ENCODE results near the gene ACOXL.
"Not testable (repeated sequence)": the region's sequence is repeated elsewhere in the genome, so short reads cannot be mapped to it uniquely, and the experiment has no call there.

The ACOXL gene

GRCh38 chr2:110852051-110852450, 119.7 kb downstream of the ACOXL start:
- DNase-seq (ENCODE audit: low read depth, low spot score) = no peak
- no peak overlapping the region for H3K4me3 ChIP-seq (ENCODE audit: low read depth, low read length)
- ChIA-PET CTCF (interaction anchor here (2.3 kb wide), 1 partner anchor 9 kb away, joined by 5 read pairs; no protein-coding TSS in a partner anchor), POLR2A (no interaction called here)
- no peak for TF ChIP-seq CTCF (IDR thresholded peaks at IDR 0.05; ENCODE audit: insufficient read depth, low read length, missing control alignments)

GRCh38 chr2:110852541-110853263, 120.3 kb downstream of the ACOXL start:
- DNase-seq (ENCODE audit: low read depth, low spot score) = no peak
- CTCF ChIA-PET = interaction anchor here (0.7 to 2.3 kb wide), 3 partner anchors 8 to 41 kb away, joined by 3 to 5 read pairs (median 3); no protein-coding TSS in a partner anchor
- TF ChIP-seq CTCF (IDR thresholded peaks at IDR 0.05; ENCODE audit: insufficient read depth, low read length, missing control alignments) = no peak

GRCh38 chr2:110853516-110853915, 121.1 kb downstream of the ACOXL start:
- peak; percentile 46 for TF ChIP-seq CTCF (IDR thresholded peaks at IDR 0.05; ENCODE audit: insufficient read depth, low read length, missing control alignments)
- H3K4me3 ChIP-seq (ENCODE audit: low read depth, low read length) = no peak overlapping the region
- CTCF ChIA-PET = interaction anchor here (0.6 to 2.3 kb wide), 5 partner anchors 7 to 211 kb away, joined by 3 to 5 read pairs (median 3); no protein-coding TSS in a partner anchor
- POLR2A ChIA-PET = no interaction called here
- no peak for DNase-seq (ENCODE audit: low read depth, low spot score)

More at GRCh38 chr2:110852541-110853263, 120.3 kb downstream of the ACOXL start:
- POLR2A ChIA-PET = no interaction called here
- no peak overlapping the region for H3K4me3 ChIP-seq (ENCODE audit: low read depth, low read length)

DNA sequence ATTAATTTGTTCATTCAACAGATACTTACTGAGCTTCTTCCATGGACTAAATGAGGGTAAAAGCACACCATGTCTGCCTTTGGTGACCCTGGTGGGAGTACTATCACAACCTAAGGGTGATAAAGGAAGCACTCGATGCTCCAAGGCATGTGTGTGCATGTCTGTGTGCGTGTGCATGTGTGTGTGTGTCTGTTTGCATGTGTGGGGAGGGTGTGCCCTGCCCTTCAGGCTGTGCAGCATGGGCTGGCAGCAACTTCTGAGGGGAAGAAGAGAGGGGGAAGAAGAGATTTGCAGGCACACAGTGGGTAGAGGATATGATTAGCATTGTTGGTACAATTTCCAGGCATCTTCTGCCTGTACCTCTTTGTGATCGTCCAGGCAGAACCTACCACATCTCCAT, 121.6 kb downstream of the ACOXL start:
- no peak overlapping the region for H3K4me3 ChIP-seq (ENCODE audit: low read depth, low read length)
- TF ChIP-seq CTCF (IDR thresholded peaks at IDR 0.05; ENCODE audit: insufficient read depth, low read length, missing control alignments) = no peak
- POLR2A ChIA-PET = no interaction called here
- CTCF ChIA-PET = interaction anchor here (0.6 to 1.2 kb wide), 3 partner anchors 13 to 211 kb away, joined by 3 to 4 read pairs (median 3); no protein-coding TSS in a partner anchor
- DNase-seq (ENCODE audit: low read depth, low spot score) = no peak

DNA sequence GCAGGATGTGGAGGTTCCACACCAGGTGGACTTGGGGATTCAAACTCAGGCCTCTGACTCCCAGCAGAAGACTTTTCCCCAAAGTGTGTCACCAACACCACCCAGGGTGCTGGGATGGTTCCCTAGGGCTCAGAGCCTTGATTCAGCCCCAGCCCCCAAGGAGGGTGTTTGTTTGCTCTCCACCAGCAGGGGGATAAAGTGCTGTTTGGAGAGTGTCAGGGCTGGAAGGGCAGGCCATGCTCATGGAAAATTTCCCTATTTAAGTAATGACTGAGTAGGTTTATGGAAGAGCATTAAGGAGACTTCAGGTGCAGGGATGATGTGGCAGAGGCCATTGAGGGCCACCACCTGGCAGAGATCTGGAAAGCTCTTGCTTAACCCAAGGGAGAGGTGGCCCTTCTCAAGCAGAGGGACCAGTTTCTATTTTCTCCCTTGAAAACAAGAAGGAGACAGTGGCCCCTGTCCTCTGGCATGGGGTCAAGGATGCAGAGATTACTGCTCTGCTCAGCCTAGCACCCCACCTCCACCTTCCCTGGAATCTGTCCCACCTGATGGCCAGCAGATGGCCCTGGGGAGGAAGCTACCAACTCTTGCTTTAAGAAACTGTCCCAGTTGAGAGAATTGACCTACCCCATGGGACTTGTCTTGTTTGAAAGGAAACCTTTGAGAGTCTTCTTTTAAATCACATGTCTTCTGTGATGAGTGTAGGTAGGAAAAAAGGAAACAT, 122.1 kb downstream of the ACOXL start:
- CTCF ChIA-PET = interaction anchor here (0.6 kb wide), 1 partner anchor 210 kb away, joined by 3 read pairs; no protein-coding TSS in a partner anchor
- no peak for DNase-seq (ENCODE audit: low read depth, low spot score)
- TF ChIP-seq CTCF (IDR thresholded peaks at IDR 0.05; ENCODE audit: insufficient read depth, low read length, missing control alignments) = no peak
- no peak overlapping the region for H3K4me3 ChIP-seq (ENCODE audit: low read depth, low read length)
- POLR2A ChIA-PET = no interaction called here

GRCh38 chr2:110855841-110856240, 123.5 kb downstream of the ACOXL start:
- CTCF ChIA-PET = not testable (repeated sequence)

More at GRCh38 chr2:110855841-110856240, 123.5 kb downstream of the ACOXL start:
- DNase-seq (ENCODE audit: low read depth, low spot score); H3K4me3 ChIP-seq (ENCODE audit: low read depth, low read length); POLR2A ChIA-PET: not testable (repeated sequence)

Measured in AG04449 (cell line).